Epithelial cell of proximal tubule (primary cell): ENCODE measurements around the gene ARHGDIA. TPM values are rescaled to one million over a fixed set of nuclear protein-coding genes. Genes with fewer than 3 reads are reported as not detected.
A peak's percentile ranks its signal among the peaks of the same experiment; 100 is the strongest.

Experiments
- DNase-seq: peaks from one replicate; pipeline ENCODE4 v3.0.0-alpha.2; 2011; ENCODE audit warnings: low read depth
- H3K4me3 ChIP-seq: 2 replicates; pipeline ENCODE4 v1.5.1; 2011; ENCODE audit warnings: low read depth, mild to moderate bottlenecking, low read length
- CTCF ChIP-seq: conservative IDR thresholded peaks from 2 replicates; pipeline ENCODE4 v1.5.1; 2012; ENCODE audit warnings: low read depth, mild to moderate bottlenecking, low read length
- total RNA-seq: library from RNA; depleted of rRNA; stranded (reverse); fragments of >200 nt; gene quantifications from 2 replicates; pipeline ENCODE4 v1.2.3, GENCODE V29; 2015

Gene ARHGDIA
- total RNA-seq, 1 donor from 2014 or later = 272 TPM

- no peak for TF ChIP-seq CTCF
- no peak for DNase-seq
- H3K4me3 ChIP-seq = no peak overlapping the region
Observed at GRCh38 chr17:81866440-81867169, 4.5 kb downstream of the ARHGDIA start.

- DNase-seq = peak; percentile 31
- no peak for TF ChIP-seq CTCF
- no peak overlapping the region for H3K4me3 ChIP-seq
Observed at GRCh38 chr17:81865733-81866439, 5.3 kb downstream of the ARHGDIA start.

- TF ChIP-seq CTCF = no peak
- no peak for DNase-seq
- no peak overlapping the region for H3K4me3 ChIP-seq
Observed at GRCh38 chr17:81865358-81865732, 5.8 kb downstream of the ARHGDIA start.

GRCh38 chr17:81863833-81864768 lies 7.0 kb downstream of the ARHGDIA start:
- peak; percentile 9 for TF ChIP-seq CTCF
- DNase-seq = no peak
- H3K4me3 ChIP-seq = no peak overlapping the region

GRCh38 chr17:81863123-81863675 lies 7.9 kb downstream of the ARHGDIA start:
- H3K4me3 ChIP-seq = no peak overlapping the region
- no peak for DNase-seq
- no peak for TF ChIP-seq CTCF

GRCh38 chr17:81860756-81861568 lies 10.2 kb downstream of the ARHGDIA start:
- DNase-seq = peak; percentile 100
- TF ChIP-seq CTCF = no peak
- peak overlapping the region; percentile 77 for H3K4me3 ChIP-seq
